CD4-positive, alpha-beta T cell (primary cell): ENCODE results near the gene HMCN2. TPM values are rescaled to one million over a fixed set of nuclear protein-coding genes. Genes with fewer than 3 reads are reported as not detected.

Source experiments
- ATAC-seq: fragments of 200-7000 bp; cut with Tn5 transposase; one replicate; pipeline ENCODE4 v1.10.0; 2022; ENCODE audit warnings: mild to moderate bottlenecking; ENCODE audit not compliant: poor library complexity
- CTCF ChIA-PET: fragments of 350-600 bp; sonication (Branson Sonifier 250); formaldehyde crosslinking; loops from one replicate; lab custom pipeline; 2021; ENCODE audit warnings: antibody characterized with exemption, inconsistent platforms; lab: Charles Lee
- POLR2A ChIA-PET: fragments of 350-600 bp; sonication (Branson Sonifier 250); formaldehyde crosslinking; loops from one replicate; lab custom pipeline; 2021; ENCODE audit warnings: antibody characterized with exemption, inconsistent platforms; lab: Charles Lee
- DNase-seq, 14 experiments: peaks; one replicate each; pipeline ENCODE4 v3.0.0-alpha.2; 2013 to 2020; ENCODE audit warnings: mixed read lengths in 2 of 14
- H3K27ac ChIP-seq, 2 donors: one replicate each; pipeline versions ENCODE4 v1.5.1 to v1.7.0; 2013; ENCODE audit warnings: low read length in 2 of 2, low read depth in 1 of 2, mild to moderate bottlenecking in 1 of 2
- H3K27me3 ChIP-seq, 2 experiments: 1 replicate in 1 of 2; 2 replicates in 1 of 2; pipeline versions ENCODE4 v1.6.1 to v1.7.0; 2013; ENCODE audit warnings: low read length in 2 of 2, control low read depth in 1 of 2, mild to moderate bottlenecking in 1 of 2, moderate library complexity in 1 of 2; ENCODE audit not compliant: insufficient read depth in 2 of 2, control insufficient read depth in 1 of 2
- H3K36me3 ChIP-seq: one replicate; pipeline ENCODE4 v1.6.1; 2013; ENCODE audit warnings: low read length, control low read depth; ENCODE audit not compliant: insufficient read depth
- H3K4me1 ChIP-seq: one replicate; pipeline ENCODE4 v1.6.1; 2013; ENCODE audit warnings: low read length, control low read depth; ENCODE audit not compliant: insufficient read depth
- H3K4me3 ChIP-seq: one replicate; pipeline ENCODE4 v1.5.1; 2013; ENCODE audit warnings: mild to moderate bottlenecking, low read length, moderate library complexity
- H3K9me3 ChIP-seq, 2 experiments: 1 replicate in 1 of 2; 2 replicates in 1 of 2; pipeline versions ENCODE4 v1.6.1 to v1.7.0; 2013; ENCODE audit warnings: low read length in 2 of 2, mild to moderate bottlenecking in 2 of 2, control low read depth in 1 of 2, moderate library complexity in 1 of 2; ENCODE audit not compliant: control insufficient read depth in 1 of 2, insufficient read depth in 1 of 2
- H3K27ac Mint-ChIP-seq: one replicate; pipeline ENCODE4 v1.8.0; 2020; ENCODE audit warnings: mixed read lengths
- H3K27me3 Mint-ChIP-seq: one replicate; pipeline ENCODE4 v1.8.0; 2021; ENCODE audit warnings: mixed read lengths
- H3K36me3 Mint-ChIP-seq: one replicate; pipeline ENCODE4 v1.8.0; 2021; ENCODE audit warnings: low read depth, mixed read lengths
- H3K4me1 Mint-ChIP-seq: one replicate; pipeline ENCODE4 v1.8.0; 2021; ENCODE audit warnings: low read depth, mixed read lengths
- H3K4me3 Mint-ChIP-seq: one replicate; pipeline ENCODE4 v1.8.0; 2020; ENCODE audit warnings: mild to moderate bottlenecking, mixed read lengths
- H3K9me3 Mint-ChIP-seq: one replicate; pipeline ENCODE4 v1.8.0; 2020; ENCODE audit warnings: mixed read lengths
- intact Hi-C, 2 experiments: fragments of 100-400 bp; cut with DNase I in 1 of 2; cut with micrococcal nuclease in 1 of 2; formaldehyde crosslinking; loops; one replicate each; pipeline versions ENCODE4 v1.15.1 to v1.9.0; 2023 to 2025; cut with DNase I, micrococcal nuclease
- total RNA-seq, 174 experiments: library from RNA in 2 of 174; stranded (reverse) in 2 of 174; gene quantifications; one replicate each; pipeline ENCODE4 v1.2.3 and lab custom pipeline; 2021 to 2026
- TF ChIP-seq, protein P1 (sequence below): fragments of 200-600 bp; IDR thresholded peaks from one replicate; pipeline ENCODE4 v1.8.0; 2022; ENCODE audit warnings: antibody characterized with exemption, mild to moderate bottlenecking

HMCN2 gene
- total RNA-seq, 2 experiments from 2014 or later = not detected

DNA sequence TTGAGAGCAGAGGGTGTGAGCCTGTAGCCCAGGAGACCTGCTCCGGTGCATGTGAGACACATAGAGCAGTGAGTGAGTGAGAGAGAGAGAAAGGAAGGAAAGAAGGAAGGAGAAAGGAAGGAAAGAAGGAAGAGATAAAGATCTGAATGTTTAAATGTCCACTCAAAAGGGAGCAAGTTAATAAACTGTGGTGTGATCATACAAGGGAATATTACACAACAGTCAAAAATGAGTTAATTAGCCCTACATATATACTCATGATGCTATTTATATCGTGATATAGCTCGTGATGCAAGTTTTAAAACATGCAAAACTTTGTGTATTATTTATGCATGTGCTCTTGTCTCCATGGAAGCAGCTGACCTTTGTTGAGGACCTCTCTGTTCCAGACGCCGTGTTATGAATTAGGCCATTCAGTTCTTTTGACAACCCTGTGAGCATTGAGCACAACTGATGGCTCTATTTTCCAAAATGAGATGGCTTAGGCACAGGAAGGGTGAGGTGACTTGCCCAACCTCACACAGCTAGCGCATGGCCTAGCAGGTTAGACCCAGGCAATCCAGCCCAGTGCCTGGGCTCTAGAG is 70.6 kb downstream of the HMCN2 start:
- H3K4me1 Mint-ChIP-seq = no peaks in the 10 kb centered on the region
- Histone ChIP-seq H3K4me1 (no peaks in the 10 kb centered on the region), H3K36me3 (no peaks in the 10 kb centered on the region), H3K9me3 (peaks cover 0 to 8% of the 10 kb centered on the region in 2 experiments), H3K27me3 (peaks cover 7 to 8% of the 10 kb centered on the region in 2 experiments), H3K4me3 (no peak overlapping the region), H3K27ac (no peak overlapping the region)
- H3K4me3 Mint-ChIP-seq = no peak overlapping the region
- DNase-seq (no peak), ATAC-seq (no peak)
- no peak overlapping the region for H3K27ac Mint-ChIP-seq
- CTCF ChIA-PET = no interaction called here
- H3K36me3 Mint-ChIP-seq = no peaks in the 10 kb centered on the region
- intact Hi-C loops = no loop called here
- no peaks in the 10 kb centered on the region for H3K9me3 Mint-ChIP-seq
- H3K27me3 Mint-ChIP-seq = peaks cover 28% of the 10 kb centered on the region
- TF ChIP-seq, protein P1, sequence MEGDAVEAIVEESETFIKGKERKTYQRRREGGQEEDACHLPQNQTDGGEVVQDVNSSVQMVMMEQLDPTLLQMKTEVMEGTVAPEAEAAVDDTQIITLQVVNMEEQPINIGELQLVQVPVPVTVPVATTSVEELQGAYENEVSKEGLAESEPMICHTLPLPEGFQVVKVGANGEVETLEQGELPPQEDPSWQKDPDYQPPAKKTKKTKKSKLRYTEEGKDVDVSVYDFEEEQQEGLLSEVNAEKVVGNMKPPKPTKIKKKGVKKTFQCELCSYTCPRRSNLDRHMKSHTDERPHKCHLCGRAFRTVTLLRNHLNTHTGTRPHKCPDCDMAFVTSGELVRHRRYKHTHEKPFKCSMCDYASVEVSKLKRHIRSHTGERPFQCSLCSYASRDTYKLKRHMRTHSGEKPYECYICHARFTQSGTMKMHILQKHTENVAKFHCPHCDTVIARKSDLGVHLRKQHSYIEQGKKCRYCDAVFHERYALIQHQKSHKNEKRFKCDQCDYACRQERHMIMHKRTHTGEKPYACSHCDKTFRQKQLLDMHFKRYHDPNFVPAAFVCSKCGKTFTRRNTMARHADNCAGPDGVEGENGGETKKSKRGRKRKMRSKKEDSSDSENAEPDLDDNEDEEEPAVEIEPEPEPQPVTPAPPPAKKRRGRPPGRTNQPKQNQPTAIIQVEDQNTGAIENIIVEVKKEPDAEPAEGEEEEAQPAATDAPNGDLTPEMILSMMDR = no peak
- POLR2A ChIA-PET = no interaction called here

DNA sequence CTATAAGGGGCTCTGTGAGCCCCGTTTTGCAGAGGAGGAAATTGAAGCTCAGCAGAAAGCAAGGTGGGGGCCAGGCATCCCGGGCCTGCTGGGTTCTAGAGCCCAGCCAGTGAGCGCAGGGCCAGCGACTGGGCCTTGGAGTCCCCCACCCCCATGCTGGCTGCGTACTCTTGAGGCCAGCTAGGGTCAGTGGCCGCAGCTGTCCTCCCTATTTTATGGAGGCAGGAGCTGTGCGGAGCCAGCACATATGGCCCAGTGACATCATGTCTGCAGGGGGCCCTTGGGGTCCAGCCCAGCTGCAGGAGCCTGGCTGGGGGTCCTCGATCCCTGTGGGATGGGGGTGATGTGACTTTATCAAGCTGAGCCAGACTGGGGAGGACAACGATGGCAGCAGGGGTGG is 71.3 kb downstream of the HMCN2 start:
- Mint-ChIP-seq H3K4me3 (no peak overlapping the region), H3K36me3 (no peaks in the 10 kb centered on the region), H3K27ac (no peak overlapping the region), H3K27me3 (peaks cover 26% of the 10 kb centered on the region), H3K9me3 (no peaks in the 10 kb centered on the region), H3K4me1 (no peaks in the 10 kb centered on the region)
- TF ChIP-seq, protein P1 = no peak
- Histone ChIP-seq H3K27me3 (peaks cover 2 to 7% of the 10 kb centered on the region in 2 experiments), H3K4me1 (no peaks in the 10 kb centered on the region), H3K4me3 (no peak overlapping the region), H3K9me3 (peaks cover 0 to 10% of the 10 kb centered on the region in 2 experiments), H3K27ac (no peak overlapping the region), H3K36me3 (no peaks in the 10 kb centered on the region)
- ChIA-PET CTCF (no interaction called here), POLR2A (no interaction called here)
- intact Hi-C loops = no loop called here
- DNase-seq (no peak), ATAC-seq (no peak)

DNA sequence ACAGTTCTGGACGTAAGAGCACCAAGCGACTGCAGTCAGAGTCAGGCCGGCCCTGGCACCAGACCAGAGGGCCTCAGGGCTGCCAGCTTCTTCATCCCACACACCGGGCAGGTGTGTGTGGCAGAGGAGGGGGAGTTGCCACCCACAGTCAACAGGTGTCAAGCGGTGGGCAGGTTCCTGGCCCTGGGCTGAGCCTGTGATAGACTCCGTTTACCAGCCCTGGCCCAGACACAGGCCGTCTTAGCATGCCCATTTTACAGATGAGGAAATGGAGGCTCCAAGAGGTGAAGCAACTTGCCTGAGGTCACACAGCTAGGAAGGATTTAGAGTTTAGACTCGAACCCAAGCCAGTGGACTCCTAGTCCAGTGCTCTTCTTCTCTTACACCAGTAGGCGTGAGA is 71.8 kb downstream of the HMCN2 start:
- ChIA-PET POLR2A (no interaction called here), CTCF (no interaction called here)
- no peaks in the 10 kb centered on the region for H3K9me3 Mint-ChIP-seq
- Histone ChIP-seq H3K27ac (no peak overlapping the region), H3K36me3 (no peaks in the 10 kb centered on the region), H3K4me3 (no peak overlapping the region), H3K4me1 (no peaks in the 10 kb centered on the region), H3K27me3 (peaks cover 0 to 7% of the 10 kb centered on the region in 2 experiments), H3K9me3 (peaks cover 0 to 8% of the 10 kb centered on the region in 2 experiments)
- DNase-seq (no peak), ATAC-seq (no peak)
- no peaks in the 10 kb centered on the region for H3K4me1 Mint-ChIP-seq
- intact Hi-C loops = no loop called here
- no peak overlapping the region for H3K27ac Mint-ChIP-seq
- peaks cover 21% of the 10 kb centered on the region for H3K27me3 Mint-ChIP-seq
- H3K36me3 Mint-ChIP-seq = no peaks in the 10 kb centered on the region
- H3K4me3 Mint-ChIP-seq = no peak overlapping the region
- TF ChIP-seq, protein P1 = no peak
